ENCODE measurements around the gene B3GAT3.
"Not testable (repeated sequence)": the region's sequence is repeated elsewhere in the genome, so short reads cannot be mapped to it uniquely, and the experiment has no call there.

Gene B3GAT3

DNA sequence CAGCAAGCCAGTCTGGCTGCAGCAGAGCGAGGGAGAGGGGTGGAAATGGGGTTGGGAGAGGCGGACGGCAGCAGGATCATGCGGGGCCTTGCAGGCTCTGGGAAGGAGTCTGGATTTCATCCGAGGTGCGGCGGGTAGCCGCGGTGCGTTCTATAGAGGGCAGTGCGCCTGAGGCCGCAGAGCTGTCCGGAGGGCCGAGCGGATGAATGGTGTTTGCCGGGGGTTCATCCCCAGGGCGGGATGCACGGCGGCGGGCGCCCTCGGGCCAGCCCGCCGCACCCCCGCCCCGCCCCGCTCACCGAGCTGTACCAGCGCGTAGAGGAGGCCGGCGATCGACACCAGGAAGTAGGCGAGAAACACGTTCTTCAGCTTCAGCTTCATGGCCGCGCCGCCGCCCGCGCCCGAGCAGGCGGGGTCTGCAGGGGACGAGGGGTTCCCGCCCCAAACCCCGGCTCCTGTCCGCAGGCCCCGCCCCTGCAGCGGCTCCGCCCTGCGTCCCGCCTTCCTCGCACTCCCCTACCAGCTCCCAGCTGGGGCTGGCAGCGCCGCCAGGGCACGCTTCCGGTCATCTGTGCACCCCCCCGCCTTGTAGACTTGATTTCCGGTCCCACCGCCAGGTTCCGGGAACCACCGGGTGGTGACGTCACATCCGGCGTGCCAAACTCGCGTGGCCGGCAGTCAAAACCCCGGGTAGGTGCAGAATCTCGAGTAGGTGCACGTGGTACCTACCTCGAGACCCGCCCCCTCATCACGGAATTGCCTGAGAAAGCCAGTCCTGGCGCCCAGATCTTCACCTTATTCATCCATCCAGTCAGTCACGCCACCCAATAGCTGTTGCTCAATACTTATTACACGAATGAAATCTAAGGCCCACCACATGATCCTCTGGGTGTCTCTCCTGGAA, at the start of gene B3GAT3:
TSS of gene B3GAT3 (minus strand) at position 420 of the 904 bp plus-strand sequence. CDS start at position 381, 39 bp downstream.
- DNase-seq = peak; percentile 91 to 96 (median 93)

DNA sequence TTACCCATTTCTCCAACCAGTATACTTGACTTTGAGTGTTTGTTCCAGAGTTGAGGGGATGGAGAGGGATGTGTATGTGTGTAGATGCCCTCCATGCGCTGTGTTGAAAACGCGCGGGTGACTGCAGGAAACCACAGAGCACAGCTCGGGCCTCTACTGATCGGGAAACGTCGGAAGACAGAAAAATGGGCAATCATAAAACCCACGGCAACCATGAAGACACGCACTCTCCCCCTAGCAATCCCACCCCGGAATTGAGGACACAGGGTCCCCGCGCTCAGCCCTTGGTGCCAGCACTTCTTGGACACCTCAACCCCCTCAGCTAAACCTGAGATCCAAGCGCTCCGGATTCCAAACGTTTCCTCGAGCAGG, 49.4 kb upstream of the B3GAT3 start:
- peak in 1 of 6 experiments; percentile 51 for DNase-seq

GRCh38 chr11:62669420-62670161, 47.8 kb upstream of the B3GAT3 start:
- DNase-seq = no peak

DNA sequence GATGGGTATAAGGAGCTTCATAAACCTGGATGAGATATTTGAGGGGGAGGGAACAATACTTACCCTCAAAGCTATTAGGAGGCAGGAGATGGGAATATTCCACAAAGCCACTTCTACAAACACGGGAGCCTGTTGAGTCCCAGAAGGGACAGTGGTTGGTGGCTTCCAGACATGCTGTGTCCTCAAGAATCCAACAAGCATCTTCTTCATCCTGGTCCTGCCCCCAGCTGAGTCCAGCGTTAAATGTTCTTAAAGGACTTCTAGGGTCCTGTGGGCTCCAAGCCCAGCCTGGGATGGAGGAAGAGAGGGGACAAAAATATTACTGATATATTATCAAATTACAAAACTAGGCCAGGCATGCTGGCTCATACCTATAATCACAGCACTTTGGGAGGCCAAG, 45.7 kb upstream of the B3GAT3 start:
- DNase-seq = no peak

- no peak for DNase-seq
Observed at GRCh38 chr11:62666259-62666926, 44.6 kb upstream of the B3GAT3 start.

DNA sequence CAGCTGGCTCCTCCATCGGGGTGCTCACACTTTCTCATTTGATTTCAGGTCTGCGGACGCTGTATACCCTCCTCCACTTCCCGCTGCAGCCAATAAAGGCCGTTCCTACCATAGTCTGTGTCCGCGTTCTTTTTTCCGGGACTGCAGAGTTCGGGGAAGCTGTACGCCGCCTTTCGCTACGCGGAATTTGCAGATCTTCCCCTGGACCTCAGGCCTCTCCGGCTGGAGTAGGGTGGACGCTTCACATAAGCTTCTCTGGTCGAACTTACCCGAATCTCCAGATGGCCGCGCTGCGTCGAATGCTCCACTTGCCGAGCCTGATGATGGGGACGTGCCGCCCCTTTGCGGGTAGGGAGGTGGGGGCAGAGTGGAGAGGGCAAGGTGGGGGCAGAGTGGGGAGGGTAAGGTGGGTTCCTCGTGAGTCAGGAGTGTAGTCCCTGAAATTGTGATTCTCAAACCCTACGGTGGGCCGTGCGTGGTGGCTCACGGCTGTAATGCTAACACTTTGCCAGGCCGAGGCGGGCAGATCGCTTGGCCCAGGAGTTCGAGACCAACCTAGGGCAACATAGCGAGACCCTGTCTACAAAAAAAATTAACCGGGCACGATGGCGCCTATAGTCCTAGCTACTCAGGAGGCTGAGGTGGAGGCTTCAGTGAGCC, 43.9 kb upstream of the B3GAT3 start:
- peak in 5 of 6 experiments; percentile 18 to 57 (median 35) for DNase-seq

DNA sequence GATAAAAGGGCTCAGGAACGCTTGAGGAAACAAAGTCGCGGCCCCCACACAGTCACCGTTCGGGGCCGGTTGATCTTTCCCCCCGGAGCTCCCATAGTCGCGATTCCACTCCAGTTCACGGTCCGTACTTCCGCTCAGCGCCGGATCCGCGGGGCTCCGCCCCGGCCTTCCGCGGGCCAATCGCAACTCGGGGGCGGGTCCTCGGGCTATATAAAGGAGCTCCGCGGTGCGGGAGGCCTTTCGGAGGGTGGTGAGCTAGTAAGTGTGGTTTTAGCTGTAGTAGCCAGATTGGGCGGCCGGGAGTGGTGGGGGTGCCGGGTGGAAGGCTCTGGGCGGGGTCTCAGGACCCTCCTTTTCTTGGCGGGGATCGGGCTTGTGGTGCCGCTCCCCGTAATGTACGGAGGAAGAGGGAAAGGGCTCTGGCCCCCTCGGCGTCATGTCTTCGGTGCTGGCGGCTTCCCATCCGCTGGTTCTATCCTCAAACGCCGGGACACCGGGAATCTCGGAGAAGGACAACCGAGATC, 43.4 kb upstream of the B3GAT3 start, which contains the start of the genes C11orf98 and CSKMT:
TSS of gene C11orf98 (minus strand) at position 136 of the 524 bp plus-strand sequence. CDS start at position 95, 41 bp downstream.
TSS of gene CSKMT (plus strand) at position 238 of the 524 bp plus-strand sequence. CDS start 568 bp downstream, outside the sequence.
- peak; percentile 90 to 96 (median 94) for DNase-seq

- DNase-seq = peak in 1 of 6 experiments; percentile 56
Observed at GRCh38 chr11:62664405-62665074, 42.8 kb upstream of the B3GAT3 start.

DNA sequence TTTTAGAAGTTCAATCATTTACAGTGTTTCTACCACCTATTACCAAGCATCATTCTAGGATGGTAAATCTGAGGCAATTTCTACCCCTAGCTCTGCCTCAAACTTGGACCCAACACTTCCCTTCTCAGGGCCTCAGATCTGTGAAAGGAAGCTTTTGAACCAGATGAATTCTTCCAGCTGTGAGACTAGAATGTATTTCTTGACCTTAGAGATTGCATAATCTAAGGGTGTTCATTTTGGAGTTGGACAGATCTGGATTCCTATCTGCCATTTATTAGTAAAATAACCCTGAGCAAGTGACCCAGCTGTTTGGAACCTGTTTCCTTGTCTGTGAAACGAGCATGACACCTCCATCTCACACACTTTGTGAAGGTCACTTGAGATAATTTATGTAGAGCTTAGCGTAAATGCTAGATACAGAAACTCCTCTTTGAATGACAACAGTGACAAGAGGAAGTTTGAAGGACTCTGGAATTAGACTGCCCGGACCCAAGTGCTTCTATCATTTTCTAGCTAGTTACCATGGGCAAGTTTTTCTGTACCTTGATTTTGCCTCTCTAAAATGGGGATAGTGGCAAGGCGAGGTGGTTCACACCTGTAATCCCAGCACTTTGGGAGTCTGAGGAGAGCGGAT, 35.1 kb upstream of the B3GAT3 start:
- DNase-seq = no peak

- DNase-seq = no peak
Observed at GRCh38 chr11:62654297-62654696, 32.5 kb upstream of the B3GAT3 start.

DNA sequence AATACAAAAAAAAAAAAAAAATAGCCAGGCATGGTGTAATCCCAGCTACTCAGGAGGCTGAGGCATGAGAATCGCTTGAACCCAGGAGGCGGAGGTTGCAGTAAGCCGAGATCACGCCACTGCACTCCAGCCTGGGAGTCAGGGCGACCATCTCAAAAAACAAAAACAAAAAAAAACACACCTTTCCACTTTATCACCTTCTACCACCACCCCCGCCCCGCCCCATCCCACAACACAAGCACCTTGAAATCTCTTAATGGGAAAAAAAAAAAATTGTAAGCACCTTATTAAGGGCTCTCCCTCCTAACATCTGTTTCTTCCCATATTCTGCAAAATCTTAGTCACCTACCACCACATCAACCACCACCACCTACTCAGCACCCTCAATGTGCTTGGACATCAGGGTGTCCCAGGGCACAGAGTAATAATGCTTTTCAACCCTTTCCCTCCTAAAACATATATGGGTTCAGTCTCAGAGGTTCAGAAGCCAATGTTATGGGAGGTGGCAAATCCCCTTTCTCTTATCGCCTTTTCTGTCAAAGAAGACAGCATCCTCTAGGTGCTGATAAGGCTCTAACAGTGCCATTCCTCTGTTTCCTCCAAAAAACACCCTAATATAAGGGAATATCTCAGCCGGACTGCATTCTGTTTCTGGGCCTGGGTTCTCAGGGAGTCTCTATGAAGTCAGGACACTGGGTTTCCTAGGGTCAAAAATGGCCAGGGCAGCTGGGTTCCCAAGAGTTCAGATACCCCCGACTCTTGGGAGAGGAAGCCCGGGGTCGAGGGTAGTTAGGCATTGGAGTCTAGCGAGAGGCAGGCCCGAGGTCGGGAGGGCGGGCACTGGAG, 30.6 kb upstream of the B3GAT3 start:
- peak in 2 of 6 experiments; percentile 21 to 40 for DNase-seq

DNA sequence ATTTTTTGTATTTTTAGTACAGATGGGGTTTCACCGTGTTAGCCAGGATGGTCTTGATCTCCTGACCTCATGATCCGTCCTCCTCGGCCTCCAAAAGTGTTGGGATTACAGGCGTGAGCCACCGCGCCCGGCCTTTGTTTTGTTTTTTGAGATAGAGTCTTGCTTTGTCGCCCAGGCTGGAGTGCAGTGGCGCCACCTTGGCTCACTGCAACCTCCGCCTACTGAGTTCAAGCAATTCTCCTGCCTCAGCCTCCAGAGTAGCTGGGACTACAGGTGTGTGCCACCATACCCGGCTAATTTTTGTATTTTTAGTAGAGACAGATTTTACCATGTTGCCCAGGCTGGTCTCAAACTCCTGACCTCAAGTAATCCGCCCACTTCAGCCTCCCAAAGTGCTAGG, 28.5 kb upstream of the B3GAT3 start:
- DNase-seq = not testable (repeated sequence)

DNA sequence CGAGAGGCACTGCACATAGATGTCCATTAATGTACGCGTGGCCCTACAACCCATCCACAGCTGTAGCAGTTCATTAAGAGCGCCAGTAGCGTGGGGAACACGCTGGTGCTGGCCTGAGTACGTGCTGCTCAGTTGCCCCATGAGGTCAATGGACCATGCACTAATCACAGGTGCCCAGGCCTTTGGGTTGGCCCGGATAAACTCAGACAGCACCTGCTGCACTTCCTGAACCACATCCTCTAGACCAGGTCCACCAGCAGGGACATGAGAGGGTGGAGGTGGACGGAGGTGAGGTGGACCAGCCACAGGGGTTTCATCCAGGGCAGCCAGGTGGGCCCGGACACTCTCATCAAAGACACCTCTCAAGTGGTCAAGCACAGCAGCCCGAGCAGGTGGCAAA, 27.7 kb upstream of the B3GAT3 start:
- DNase-seq = no peak

DNA sequence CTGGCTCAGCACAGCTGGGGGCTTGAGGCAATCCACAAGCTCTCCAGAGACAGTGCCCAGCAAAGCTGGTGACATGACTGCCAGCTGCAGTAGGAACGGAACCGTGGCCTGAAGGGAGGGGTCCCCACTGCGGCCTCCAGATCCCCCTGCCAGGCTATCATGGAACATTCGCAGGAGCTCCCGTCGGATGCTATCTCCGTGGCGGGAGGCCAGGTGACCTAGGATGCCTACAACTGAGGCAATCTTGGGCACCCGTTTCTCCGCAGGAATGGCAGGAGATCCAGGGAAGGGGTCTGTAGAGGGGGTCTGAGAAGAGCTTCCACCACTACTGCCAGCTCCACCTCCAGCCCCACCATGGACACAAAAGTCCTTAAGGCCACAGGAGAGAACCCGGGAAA, 27.2 kb upstream of the B3GAT3 start:
- no peak for DNase-seq

- no peak for DNase-seq
Observed at GRCh38 chr11:62648185-62648966, 26.6 kb upstream of the B3GAT3 start.

DNA sequence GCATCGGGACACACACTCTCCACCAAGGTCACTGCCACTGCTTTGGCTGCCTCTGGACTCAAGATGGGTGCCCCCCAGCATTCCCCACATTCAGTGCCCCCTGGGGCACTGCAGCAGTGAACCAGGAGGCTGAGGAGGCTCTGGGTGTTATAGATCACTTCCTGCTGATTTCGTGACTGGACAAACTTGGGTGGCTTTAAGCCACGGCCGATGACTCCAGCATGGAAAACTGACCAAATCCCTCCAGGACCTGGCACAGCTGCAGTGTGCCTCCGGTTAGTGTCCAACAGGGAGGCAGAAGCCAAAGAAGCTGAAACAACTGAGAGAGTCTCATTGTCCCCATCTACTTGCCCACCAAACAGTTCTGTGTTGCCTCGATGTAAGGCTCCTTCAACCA, 25.8 kb upstream of the B3GAT3 start:
- no peak for DNase-seq

GRCh38 chr11:62646825-62647608, 25.2 kb upstream of the B3GAT3 start:
- DNase-seq = no peak

Data from stimulated activated naive CD4-positive, alpha-beta T cell (primary cell).